Femur (tissue), 1 donor: Measurements from ENCODE around the gene RGSL1.

Experiments
- DNase-seq: peaks from one replicate; pipeline ENCODE4 v3.0.0-alpha.2; 2017

Gene RGSL1

DNA sequence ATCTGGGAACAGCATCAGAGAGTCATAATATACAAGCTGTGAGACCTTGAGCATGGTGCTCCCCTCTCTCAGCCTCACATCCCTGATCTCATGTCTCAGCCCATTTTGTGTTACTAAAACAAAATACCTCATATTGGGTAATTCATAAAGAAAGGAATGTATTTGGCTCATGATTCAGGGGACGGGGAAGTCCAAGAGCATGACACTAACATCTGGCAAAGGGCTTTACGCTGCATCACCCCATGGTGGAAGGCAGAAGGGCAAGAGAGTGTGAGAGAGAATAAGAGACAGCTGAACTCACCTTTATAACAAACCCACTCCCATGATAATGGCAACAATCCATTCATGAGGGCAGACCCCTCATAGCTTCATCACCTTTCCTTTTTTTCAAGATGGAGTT lies 102.6 kb downstream of the RGSL1 start:
- DNase-seq, result no peak

DNA sequence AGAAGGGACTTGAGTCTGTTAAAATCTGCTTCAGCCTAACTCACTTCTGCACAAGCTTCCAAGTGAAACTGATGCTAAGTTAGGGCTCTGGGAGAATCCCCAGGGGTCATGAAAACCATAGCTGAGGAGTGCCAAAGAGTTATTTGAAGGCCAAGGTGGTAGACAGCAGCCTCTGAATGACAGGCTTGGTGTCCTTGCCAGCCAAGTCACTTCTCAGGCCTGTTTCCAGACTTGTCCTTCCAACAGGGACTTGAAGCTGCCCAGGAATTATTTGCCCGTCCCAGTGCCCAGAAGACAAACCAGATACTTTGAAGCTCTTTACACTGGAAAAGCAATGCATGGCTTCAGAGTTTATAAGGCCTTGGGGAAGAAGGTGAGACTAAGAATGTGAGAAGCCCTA lies 105.5 kb downstream of the RGSL1 start:
- DNase-seq, result no peak

DNA sequence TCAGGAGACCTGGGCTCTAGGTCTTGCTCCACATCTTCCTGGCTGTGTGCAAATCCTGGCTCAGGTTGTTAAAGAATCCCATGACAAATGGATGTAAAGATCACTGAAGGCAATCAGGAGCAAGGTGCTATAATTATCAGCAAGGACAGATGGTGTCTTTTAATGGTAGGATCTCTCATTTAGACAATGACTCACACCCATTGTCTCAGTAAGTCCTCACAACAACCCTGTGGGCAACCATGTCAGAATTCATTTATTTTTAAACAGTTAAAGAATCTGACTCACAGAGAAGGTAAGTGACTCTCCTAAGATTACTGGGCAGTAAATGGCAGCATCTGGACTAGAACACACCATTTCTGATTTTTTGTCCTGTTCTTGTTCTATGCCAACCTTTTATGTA lies 106.3 kb downstream of the RGSL1 start:
- DNase-seq, result no peak

DNA sequence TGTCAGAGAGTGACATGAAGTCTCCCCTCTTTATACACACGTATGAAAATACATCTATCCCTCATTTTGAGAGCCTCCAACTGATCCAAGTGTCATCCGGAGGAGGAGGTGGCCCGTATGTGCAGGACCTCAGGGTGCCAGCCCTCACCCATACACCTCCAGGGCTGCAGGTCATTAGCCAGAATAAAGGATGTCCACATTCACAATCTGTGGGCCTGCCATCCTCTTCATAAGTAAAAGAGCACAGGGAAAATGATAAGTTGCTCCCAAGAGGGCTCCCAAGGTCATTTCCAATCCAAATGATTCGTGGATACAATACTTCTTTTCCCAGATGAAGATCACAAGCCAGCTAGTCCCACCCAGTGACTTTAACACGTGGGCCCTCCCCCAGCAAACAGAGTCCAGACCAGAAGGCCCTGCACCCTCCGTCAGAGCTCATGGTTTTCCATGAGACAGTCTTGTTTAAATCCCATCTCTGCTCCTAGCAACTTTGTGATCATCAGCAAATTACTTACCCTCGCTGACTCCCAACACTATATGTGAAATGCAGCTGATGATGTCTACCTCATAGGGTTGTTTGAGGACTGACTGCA lies 110.5 kb downstream of the RGSL1 start:
- DNase-seq, result no peak

DNA sequence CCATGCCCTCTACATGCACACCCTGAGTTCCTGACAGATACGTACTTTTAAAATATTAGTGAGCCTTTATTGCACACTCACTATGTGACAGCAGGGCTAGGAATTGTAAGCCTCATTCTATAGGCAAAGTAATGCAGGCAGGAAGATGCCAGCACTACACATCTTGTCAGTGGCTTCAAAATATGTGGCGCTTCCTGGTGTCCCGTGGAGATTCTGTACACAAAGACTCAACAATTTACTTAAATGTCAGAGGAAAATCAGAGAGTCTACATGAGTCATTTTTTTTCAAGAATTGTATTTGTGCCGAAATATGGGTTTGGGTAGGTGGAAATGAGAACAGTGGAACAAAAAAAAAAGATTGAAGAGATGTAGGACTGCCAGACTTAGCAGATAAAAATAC lies 111.5 kb downstream of the RGSL1 start:
- no peak for DNase-seq

DNA sequence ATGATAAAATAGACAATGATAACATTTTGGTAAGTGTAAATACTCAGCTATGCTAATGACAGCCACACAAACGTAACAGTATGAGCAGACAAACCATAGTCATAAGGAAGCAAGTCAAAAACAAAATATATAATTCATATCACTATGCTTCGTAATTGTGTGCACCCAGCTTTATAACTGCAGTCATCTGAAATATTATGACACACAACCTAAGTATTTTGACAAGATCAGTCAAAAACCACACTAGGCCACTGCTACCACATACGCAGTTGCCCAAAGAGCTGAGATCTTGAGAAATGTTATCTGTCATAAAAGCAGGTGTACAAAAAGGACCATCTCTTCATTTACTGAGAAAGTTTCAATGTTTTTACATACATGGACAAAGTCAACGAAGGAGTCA lies 113.1 kb downstream of the RGSL1 start:
- DNase-seq, result no peak

DNA sequence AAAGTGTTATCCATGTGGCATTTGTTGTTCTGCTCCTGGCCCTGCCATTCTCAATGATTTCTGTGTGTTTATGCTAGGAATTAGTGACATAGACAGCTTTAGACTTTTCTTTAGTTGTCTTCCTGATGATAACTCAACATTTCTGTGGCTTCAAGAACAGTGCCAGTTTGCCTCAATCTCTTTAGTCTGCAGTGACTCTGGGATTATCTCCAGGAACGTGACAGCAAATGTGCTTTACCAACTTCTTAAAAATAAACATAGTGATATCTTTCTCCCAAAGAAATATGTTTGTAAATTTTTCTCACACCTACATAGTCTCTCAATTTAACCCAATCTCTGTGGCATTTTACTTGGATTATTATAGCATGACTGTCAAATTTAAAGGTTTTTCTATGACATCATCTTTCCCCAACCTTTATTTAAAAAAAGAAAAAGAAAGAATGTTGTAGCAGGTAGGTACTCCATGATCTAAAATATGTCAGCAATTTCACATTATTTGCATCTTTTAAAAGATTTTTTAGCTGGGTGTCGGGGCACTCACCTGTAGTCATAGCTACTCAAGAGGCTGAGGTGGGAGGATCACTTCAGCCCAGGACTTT lies 114.6 kb downstream of the RGSL1 start:
- no peak for DNase-seq

DNA sequence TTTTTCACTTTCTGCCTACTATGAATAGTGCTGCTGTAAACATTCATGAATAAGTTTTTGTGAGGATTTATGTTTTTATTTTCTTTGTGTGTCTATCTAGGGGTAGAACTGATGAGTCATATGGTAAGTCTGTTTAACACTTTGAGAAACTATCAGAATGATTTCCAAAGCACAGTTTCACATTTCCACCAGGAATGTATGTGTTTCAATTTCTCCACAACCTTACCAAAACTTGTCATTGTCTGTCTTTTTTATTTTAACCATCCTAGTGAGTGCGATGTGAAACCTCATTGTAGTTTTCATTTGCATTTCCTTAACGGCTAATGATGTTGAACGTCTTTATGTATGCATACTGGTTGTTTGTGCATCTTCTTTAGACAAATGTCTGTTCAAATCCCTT lies 115.6 kb downstream of the RGSL1 start:
- DNase-seq, result no peak

DNA sequence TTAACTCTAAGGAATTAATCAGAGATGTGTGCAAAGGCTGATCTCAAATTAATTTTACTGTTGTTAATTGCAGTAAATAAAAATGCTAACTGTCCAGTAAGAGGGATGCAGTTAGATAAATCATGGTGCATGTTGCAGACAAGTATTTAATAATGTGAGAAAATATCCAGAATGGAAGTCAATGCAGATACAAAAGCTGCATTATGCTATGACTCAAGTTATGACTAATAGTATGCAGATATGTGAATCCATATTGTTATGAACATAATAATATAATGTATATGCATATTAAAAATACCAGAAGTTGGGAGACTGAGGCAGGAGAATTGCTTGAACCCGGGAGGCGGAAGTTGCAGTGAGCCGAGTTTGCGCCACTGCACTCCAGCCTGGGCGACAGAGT lies 117.7 kb downstream of the RGSL1 start:
- DNase-seq, result no peak

DNA sequence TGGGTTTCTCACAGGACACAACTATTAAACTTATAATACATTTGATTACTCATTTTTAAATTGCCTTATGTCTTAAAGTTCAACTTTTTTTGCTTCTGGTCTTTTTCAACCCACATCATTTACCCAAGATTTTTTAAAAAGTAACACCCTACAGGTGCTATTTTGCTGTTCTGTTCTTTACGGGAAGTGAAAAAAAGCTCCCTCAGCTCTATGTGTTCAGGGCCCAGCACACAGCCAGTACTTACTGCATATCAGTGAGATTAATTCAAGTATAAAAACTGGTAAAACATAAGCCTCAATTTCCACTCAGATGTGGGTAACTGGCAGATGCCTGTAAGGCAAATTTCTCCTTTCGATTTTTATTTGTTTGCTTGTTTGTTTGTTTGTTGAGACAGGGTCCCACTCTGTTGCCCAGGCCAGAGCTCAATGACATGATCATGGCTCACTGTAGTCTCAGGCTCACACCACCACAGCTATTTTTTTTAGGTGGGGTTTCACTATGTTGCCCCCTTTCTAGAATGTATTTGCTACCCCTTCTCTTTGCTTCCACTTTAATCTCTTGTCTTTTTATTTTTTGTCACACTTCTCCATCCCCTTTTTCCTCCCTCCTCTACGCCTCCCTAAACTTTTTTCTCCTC lies 118.8 kb downstream of the RGSL1 start:
- DNase-seq, result no peak

DNA sequence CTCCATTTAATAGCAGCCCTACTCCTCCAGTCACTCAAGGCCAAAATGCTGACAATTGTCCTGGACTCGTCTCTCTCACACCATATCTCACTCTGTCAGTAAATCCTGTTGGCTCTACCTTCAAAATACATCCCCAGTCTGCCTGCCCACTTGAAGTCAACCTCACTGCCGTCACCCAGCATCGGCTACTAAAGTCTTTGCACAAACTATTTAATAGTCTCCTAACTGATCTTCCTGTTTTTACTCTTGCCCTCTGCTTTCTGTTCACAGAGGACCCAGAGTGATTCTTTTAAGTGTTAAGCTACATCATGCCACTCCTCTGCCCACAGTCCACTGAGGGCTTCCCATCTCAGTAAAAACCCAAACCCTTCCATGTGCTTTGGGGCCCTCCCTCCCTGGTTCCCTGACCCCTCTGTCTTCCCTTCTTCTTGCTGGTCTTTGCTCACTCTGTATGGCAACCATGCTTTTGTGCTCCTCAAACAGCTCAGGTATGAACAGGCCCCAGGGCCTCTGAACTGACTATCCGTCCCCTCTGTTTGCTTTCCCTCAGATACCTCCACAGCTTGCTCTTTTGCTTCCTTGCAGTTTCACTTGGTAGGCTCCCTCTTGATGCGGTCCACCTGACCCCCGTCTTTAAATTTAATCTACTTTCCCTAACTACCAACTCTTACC lies 120.1 kb downstream of the RGSL1 start:
- no peak for DNase-seq

DNA sequence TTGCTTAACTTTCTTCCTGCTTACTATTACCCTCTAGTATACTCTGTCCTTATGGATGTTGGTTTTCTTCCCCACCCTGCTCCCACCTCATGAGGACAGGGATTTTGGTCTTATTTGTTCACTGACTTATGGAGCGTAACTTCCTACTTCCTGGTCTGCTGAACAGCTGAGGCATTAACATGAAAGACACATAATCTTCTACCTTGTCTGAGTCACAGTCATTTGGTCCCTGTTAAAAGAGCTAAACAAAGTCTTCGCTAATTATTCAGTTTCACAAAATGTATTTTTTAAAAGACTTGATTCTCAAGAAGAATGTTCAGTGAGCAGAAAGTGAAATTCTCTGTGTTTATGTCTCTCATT lies 120.6 kb downstream of the RGSL1 start:
- DNase-seq, result no peak

DNA sequence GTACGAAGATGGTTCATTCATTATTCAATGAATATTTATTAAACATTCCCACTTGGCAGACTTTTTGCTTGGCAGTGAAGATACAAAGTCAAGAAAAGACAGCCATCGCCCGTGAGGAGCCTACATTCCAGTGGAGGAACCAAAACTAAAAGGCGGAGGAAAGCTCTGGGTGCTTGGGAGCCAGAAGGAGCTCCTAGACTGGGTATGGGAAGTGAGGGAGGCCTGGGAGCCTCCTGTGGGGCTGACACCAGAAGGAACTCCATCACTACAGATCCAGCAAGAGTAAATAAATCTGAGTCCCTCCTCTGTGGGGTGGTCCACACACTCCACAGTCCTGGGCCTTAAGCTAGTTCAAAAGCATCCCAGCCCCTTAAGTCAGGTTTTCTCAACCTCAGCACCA lies 124.2 kb downstream of the RGSL1 start:
- DNase-seq, result no peak

DNA sequence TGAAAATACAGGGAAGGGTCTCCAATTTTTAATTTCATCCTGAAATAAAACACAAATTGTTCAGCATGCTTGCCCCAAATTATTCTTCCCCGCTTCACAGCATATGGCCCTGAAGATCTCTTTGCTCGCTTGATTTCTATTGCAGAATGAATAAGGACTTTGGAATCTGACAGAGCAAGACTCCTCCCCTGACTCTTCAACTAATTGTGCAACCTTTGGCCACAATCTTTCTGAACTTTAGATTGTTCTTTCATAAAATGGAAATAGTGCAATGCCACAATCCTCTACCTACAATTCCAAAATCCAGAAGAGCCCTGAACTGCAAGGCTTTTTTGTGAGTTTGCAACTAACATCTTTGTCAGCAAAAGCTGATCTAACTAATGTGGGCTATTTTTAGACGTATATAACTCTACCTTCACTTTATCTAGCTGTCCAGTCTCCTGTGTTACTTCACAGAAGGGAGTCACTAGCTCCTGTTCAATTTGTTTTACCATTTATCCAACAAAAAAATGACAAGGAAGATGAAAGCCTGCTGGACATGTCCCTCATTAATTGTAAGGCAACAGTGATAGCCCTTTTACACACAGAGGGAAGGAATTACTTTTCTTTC lies 125.7 kb downstream of the RGSL1 start:
- DNase-seq, result no peak

DNA sequence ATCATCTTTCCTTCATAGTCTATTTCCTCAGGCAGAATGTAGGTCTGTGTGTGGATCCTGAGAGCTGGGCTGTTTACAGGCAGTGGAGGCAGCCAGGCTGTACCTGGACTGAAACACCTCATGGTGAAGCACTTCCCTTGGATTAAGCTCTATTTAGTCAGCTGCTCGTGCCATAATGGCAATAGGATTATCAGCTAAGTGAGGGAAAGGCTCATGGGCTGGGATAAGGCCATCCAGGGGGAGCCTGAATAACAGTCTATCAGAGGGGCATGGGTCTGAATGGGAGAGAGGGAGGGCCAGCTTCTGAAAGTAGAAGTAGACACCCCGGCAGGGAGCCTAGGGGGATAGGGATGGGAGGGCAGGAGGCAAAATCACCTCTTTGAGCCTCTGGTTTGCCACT lies 130.8 kb downstream of the RGSL1 start:
- no peak for DNase-seq

DNA sequence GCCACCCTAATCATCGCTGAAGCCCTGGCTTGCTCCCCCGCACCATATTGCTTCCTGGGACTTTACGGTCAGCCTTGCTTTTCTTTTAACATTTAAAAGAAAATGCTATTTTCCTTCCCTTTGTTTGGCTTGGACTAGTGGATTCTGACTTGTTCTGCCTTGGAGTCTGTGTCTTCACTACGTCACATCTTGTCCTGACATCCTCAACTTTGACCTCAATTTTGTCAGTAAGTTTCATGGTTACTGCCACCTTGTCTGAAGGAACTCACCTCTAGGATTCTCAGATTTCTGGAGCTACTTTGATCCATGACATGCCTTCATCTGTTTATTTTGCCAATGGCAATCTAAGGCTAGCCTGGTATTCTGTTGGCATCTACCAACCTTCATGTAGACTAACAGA lies 134.8 kb downstream of the RGSL1 start:
- no peak for DNase-seq

DNA sequence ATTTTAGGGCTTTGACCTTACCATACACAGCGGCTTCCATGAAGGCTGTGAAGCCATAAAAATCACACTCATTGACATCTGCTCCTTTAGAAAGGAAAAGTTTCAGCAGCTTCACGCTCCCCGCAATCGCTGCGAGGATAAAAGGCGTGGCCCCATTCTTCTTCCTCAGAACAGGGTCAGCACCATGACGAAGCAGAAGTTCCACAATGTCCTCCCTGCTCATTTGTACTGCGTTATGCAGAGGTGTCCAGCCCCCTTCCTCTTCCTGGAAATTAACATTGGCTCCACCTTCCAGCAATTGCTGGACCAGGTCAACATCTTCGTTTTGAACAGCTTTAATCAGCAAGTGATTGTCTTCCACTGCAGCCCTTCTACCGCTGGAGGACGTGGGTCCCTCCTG lies 136.4 kb downstream of the RGSL1 start:
- no peak for DNase-seq

DNA sequence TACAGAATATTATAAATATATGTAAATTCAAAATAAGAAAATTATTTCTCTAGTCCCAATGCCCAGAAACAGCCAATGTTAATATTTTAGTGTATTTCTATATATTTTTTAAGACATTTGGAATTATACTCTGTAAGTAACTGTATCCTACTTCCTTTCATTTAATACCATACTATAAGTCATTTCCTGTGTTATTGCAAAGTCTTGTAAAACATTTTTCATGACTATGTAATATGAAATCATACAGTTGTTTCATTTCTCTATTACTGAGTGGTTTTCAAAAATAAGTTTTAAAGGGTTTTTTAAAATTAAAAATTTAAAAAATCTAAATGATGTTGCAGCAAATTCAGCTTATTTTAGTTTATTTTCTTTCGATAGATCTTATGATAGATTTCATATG lies 137.1 kb downstream of the RGSL1 start:
- no peak for DNase-seq

DNA sequence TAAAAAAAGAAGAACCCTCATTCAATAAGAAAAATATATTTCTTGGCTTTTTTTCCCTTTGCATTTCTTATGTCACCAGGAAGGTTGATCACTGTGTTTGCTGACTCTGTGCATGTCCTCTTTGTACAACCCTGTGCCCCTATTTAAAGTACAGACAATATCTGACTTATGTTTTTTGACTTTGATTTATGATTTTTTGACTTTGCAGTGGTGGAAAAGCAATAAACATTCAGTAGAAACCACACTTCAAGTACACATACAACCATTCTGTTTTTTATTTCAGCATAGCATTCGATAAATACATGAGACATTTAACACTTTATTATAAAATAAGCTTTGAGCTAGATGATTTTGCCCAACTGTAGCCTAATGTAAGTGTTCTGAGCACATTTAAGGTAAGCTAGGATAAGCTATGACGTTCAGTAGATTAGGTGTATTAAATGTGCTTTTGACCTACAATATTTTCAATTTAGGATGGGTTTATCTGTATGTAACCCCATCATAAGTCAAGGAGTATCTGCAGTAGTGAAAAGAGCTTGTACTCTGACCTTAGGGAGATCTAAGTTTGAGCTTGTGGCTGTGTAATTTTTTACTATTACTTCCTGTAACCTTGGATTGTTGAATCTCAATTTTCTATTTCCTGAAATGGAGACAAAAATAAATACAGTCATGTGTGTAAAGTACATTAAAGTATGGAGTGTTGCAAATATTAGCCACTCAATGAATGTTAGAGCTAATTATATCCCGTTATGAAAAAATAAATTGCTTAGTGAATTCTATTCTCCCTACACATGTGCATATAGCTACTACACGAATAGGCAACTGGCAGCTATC lies 137.9 kb downstream of the RGSL1 start:
- no peak for DNase-seq

DNA sequence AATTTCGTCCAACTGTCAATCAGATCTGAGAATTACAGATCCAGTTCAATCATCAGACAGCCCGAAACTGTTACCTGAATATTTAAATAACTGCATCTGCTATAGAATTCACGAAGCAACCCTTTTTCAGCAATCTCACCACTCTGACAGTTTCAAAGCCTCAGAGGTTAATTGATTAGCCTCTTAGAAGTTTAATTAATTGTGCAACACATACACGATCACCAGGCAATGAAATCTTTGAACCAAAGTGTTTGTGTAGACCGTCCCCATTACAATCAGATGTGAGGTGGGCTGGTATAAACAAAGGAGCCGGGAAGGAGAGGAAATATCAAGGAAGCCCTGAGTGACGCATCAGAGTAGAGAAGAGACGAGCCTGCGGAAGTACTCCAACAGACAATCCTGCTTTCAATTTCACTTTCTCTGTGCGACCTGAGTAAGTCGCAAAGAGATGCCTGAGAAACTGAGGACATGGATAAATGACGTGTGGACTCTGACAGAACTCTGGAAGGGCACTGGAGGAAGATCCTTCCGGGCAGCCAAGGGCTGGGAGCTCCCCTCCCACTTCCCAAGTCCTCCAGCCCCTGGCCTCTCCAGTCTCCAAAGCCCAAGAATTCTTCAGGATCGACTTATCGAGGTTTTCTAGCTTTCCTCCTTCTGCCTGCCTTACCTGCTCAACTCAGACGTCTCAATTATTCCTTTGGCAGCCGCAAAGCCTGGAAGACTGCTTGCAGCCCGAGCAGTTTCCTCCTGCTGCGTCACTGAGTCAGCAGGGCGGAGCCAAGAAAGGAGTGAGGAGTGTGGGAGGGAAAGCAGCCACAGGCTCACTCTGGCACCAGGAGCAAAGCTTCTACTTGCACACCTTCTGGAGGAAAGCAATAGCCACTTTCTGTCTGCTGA lies 138.8 kb downstream of the RGSL1 start, which contains the start of gene RNASEL:
Gene RNASEL, minus strand, starts transcription at position 757 of the 897 bp plus-strand sequence. CDS start 2,450 bp downstream, outside the sequence.
- DNase-seq, result peak; percentile 88

DNA sequence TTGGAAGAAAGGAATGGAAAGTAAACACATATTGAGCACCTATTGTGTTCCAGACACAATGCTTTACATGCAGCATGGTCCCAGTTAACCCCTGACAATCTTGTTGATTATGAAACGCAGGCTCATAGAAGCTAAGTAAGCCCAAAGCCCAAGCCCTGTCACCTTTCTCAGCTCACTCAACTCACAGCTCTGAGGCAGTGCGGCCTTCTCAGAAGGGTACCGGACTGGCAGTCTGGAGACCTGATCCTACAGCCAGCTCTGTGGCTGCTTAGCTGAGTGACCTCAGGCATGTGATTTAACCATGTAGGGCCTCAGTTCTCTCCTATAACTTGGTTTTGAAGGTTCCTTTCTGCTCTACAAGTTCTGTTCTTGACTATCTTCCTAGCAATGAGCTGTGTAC lies 139.6 kb downstream of the RGSL1 start:
- DNase-seq, result no peak

DNA sequence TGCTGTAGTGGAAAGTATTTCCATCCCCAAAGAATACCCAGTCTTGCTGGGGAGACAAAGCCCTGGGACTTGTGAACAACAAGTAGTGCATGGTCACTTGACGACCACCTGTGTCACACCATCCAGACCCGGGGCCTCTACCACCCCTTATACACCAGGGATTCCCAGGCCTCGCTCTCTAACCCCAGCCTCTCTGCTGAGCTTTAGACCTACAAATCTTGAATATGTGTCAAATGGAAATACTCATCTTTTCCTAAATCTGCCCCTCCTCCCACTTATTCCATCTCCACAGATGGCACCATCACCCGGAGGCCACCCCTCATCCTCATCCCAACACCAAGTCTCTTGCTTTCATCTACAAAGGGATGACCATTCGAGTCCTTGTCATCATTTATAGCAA lies 140.0 kb downstream of the RGSL1 start:
- DNase-seq, result no peak
